ENCODE results near the gene FOXE3. TPM values are rescaled to one million over a fixed set of nuclear protein-coding genes. Genes with fewer than 3 reads are reported as not detected.

Gene FOXE3
- total RNA-seq, 1 donor from 2014 or later = not detected

- Mint-ChIP-seq H3K4me3 (ENCODE audit: unreplicated experiment) (peak overlapping the region; percentile 84), H3K9me3 (ENCODE audit: unreplicated experiment) (no peaks in the 10 kb centered on the region), H3K36me3 (ENCODE audit: low read depth, unreplicated experiment) (no peaks in the 10 kb centered on the region), H3K27me3 (ENCODE audit: unreplicated experiment) (peaks cover 25% of the 10 kb centered on the region), H3K4me1 (ENCODE audit: unreplicated experiment) (peaks cover 40% of the 10 kb centered on the region), H3K27ac (ENCODE audit: unreplicated experiment) (peak overlapping the region; percentile 30)
- TF ChIP-seq CTCF (IDR thresholded peaks at IDR 0.05; ENCODE audit: unreplicated experiment) = no peak
- DNase-seq (ENCODE audit: low spot score) = no peak
Observed at GRCh38 chr1:47433477-47434050, 17.5 kb downstream of the FOXE3 start.

- H3K4me3 Mint-ChIP-seq (ENCODE audit: unreplicated experiment) = peak overlapping the region; percentile 84
- H3K4me1 Mint-ChIP-seq (ENCODE audit: unreplicated experiment) = peaks cover 40% of the 10 kb centered on the region
- peak overlapping the region; percentile 31 for H3K27ac Mint-ChIP-seq (ENCODE audit: unreplicated experiment)
- TF ChIP-seq CTCF (IDR thresholded peaks at IDR 0.05; ENCODE audit: unreplicated experiment) = no peak
- no peaks in the 10 kb centered on the region for H3K36me3 Mint-ChIP-seq (ENCODE audit: low read depth, unreplicated experiment)
- H3K27me3 Mint-ChIP-seq (ENCODE audit: unreplicated experiment) = peaks cover 25% of the 10 kb centered on the region
- H3K9me3 Mint-ChIP-seq (ENCODE audit: unreplicated experiment) = no peaks in the 10 kb centered on the region
- DNase-seq (ENCODE audit: low spot score) = peak; percentile 56
Observed at GRCh38 chr1:47434051-47434842, 18.2 kb downstream of the FOXE3 start.

- TF ChIP-seq CTCF (IDR thresholded peaks at IDR 0.05; ENCODE audit: unreplicated experiment) = no peak
- peak overlapping the region; percentile 87 for H3K4me3 Mint-ChIP-seq (ENCODE audit: unreplicated experiment)
- no peak for DNase-seq (ENCODE audit: low spot score)
- H3K27ac Mint-ChIP-seq (ENCODE audit: unreplicated experiment) = peak overlapping the region; percentile 53
- H3K27me3 Mint-ChIP-seq (ENCODE audit: unreplicated experiment) = peaks cover 25% of the 10 kb centered on the region
- H3K36me3 Mint-ChIP-seq (ENCODE audit: low read depth, unreplicated experiment) = no peaks in the 10 kb centered on the region
- no peaks in the 10 kb centered on the region for H3K9me3 Mint-ChIP-seq (ENCODE audit: unreplicated experiment)
- H3K4me1 Mint-ChIP-seq (ENCODE audit: unreplicated experiment) = peaks cover 40% of the 10 kb centered on the region
Observed at GRCh38 chr1:47435506-47436303, 19.6 kb downstream of the FOXE3 start.

- Mint-ChIP-seq H3K27me3 (ENCODE audit: unreplicated experiment) (peaks cover 25% of the 10 kb centered on the region), H3K36me3 (ENCODE audit: low read depth, unreplicated experiment) (no peaks in the 10 kb centered on the region), H3K9me3 (ENCODE audit: unreplicated experiment) (no peaks in the 10 kb centered on the region), H3K27ac (ENCODE audit: unreplicated experiment) (no peak overlapping the region), H3K4me1 (ENCODE audit: unreplicated experiment) (peaks cover 36% of the 10 kb centered on the region), H3K4me3 (ENCODE audit: unreplicated experiment) (peak overlapping the region; percentile 87)
- peak; percentile 70 for TF ChIP-seq CTCF (IDR thresholded peaks at IDR 0.05; ENCODE audit: unreplicated experiment)
- DNase-seq (ENCODE audit: low spot score) = peak; percentile 91
Observed at GRCh38 chr1:47436304-47436978, 20.4 kb downstream of the FOXE3 start.

Data from endothelial cell (in vitro differentiated cells).